Mesendoderm (in vitro differentiated cells): ENCODE measurements around the gene ABCA12.

ENCODE experiments used
- DNase-seq: peaks from one replicate; pipeline ENCODE4 v3.0.0; 2013
- H2AK5ac ChIP-seq: 2 replicates; pipeline ENCODE4 v1.6.1; 2013; ENCODE audit warnings: low read length, inconsistent platforms
- H2BK120ac ChIP-seq: 2 replicates; pipeline ENCODE4 v1.6.1; 2013; ENCODE audit warnings: low read depth, mild to moderate bottlenecking, low read length, moderate library complexity, mixed read lengths
- H2BK15ac ChIP-seq: replicated peaks from 2 replicates; pipeline ENCODE4 v1.6.1; 2013; ENCODE audit warnings: low read depth, mild to moderate bottlenecking, moderate library complexity
- H2BK5ac ChIP-seq: 2 replicates; pipeline ENCODE4 v1.6.1; 2013; ENCODE audit warnings: low read length, inconsistent platforms
- H3K18ac ChIP-seq: 2 replicates; pipeline ENCODE4 v1.6.1; 2013; ENCODE audit warnings: mild to moderate bottlenecking, low read length, mixed read lengths
- H3K23ac ChIP-seq: one replicate; pipeline ENCODE4 v1.6.1; 2013; ENCODE audit warnings: low read length
- H3K27ac ChIP-seq: 2 replicates; pipeline ENCODE4 v1.5.1; 2013; ENCODE audit warnings: low read depth, mild to moderate bottlenecking, inconsistent platforms, low read length, moderate library complexity
- H3K27me3 ChIP-seq: 2 replicates; pipeline ENCODE4 v1.6.1; 2013; ENCODE audit warnings: low read length, control low read depth, mild to moderate bottlenecking, inconsistent platforms; ENCODE audit not compliant: insufficient read depth, poor library complexity
- H3K36me3 ChIP-seq: 2 replicates; pipeline ENCODE4 v1.6.1; 2013; ENCODE audit warnings: low read length, inconsistent platforms; ENCODE audit not compliant: control insufficient read depth, insufficient read depth
- H3K4ac ChIP-seq: one replicate; pipeline ENCODE4 v1.6.1; 2013; ENCODE audit warnings: low read depth, mild to moderate bottlenecking, low read length, moderate library complexity
- H3K4me1 ChIP-seq: 2 replicates; pipeline ENCODE4 v1.6.1; 2013; ENCODE audit warnings: low read depth, low read length, inconsistent platforms; ENCODE audit not compliant: control insufficient read depth
- H3K4me2 ChIP-seq: 2 replicates; pipeline ENCODE4 v1.6.1; 2013; ENCODE audit warnings: low read length
- H3K4me3 ChIP-seq: 2 replicates; pipeline ENCODE4 v1.5.1; 2013; ENCODE audit warnings: mild to moderate bottlenecking, low read length
- H3K56ac ChIP-seq: one replicate; pipeline ENCODE4 v1.6.1; 2013; ENCODE audit warnings: low read length
- H3K79me1 ChIP-seq: 2 replicates; pipeline ENCODE4 v1.6.1; 2013; ENCODE audit warnings: low read length, inconsistent platforms
- H3K79me2 ChIP-seq: 2 replicates; pipeline ENCODE4 v1.6.1; 2013; ENCODE audit warnings: mild to moderate bottlenecking, low read length; ENCODE audit not compliant: control insufficient read depth, insufficient read depth
- H3K9ac ChIP-seq: 2 replicates; pipeline ENCODE4 v1.6.1; 2013; ENCODE audit warnings: low read length, inconsistent platforms
- H4K5ac ChIP-seq: one replicate; pipeline ENCODE4 v1.6.1; 2013; ENCODE audit warnings: low read length
- H4K8ac ChIP-seq: one replicate; pipeline ENCODE4 v1.6.1; 2013; ENCODE audit warnings: low read depth, mild to moderate bottlenecking, control low read depth, low read length, moderate library complexity
- WGBS: extraction: QIAGEN DNeasy Blood & Tissue Kit; methylation state at CpG from one replicate; pipeline ENCODE4 v1.1.7; 2013; ENCODE audit warnings: low lambda C conversion rate, missing lambda C conversion rate; ENCODE audit not compliant: insufficient coverage; ENCODE audit errors: extremely low coverage; 5-methylcytosine and 5-hydroxymethylcytosine counted together

The ABCA12 gene

DNA sequence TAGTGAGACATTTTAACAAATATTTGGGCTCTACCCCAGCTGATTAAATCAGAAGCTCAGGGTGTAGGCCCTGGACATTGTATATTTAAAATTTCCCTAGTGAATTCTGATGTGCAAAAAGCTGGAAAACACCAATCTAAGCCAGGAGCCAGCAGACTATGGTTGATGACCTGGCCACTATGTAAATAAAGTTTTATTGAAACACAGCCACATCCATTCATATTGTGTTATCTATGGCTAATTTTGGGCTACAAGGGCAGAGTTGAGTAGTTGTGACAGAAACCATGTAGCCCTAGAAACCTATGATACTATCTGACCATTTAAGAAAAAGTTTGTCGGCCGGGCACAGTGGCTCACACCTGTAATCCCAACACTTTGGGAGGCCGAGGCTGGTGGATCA, 243.0 kb downstream of the ABCA12 start:
- no peak overlapping the region for H3K4me3 ChIP-seq
- no peak overlapping the region for H3K23ac ChIP-seq
- H3K4me2 ChIP-seq, result no peak overlapping the region
- H3K79me2 ChIP-seq, result no peaks in the 10 kb centered on the region
- WGBS, result no CpG with 5 or more reads among the region's 3 CpGs
- no peaks in the 10 kb centered on the region for H3K79me1 ChIP-seq
- no peak overlapping the region for H2BK120ac ChIP-seq
- no peak for DNase-seq
- no peak overlapping the region for H3K27ac ChIP-seq
- H3K27me3 ChIP-seq, result no peaks in the 10 kb centered on the region
- no peak overlapping the region for H2BK5ac ChIP-seq
- no peak overlapping the region for H4K8ac ChIP-seq
- H2BK15ac ChIP-seq, result no peak overlapping the region
- H3K9ac ChIP-seq, result no peak overlapping the region
- H3K18ac ChIP-seq, result no peak overlapping the region
- H3K4ac ChIP-seq, result no peak overlapping the region
- no peaks in the 10 kb centered on the region for H3K36me3 ChIP-seq
- H4K5ac ChIP-seq, result no peak overlapping the region
- no peaks in the 10 kb centered on the region for H3K4me1 ChIP-seq
- H3K56ac ChIP-seq, result no peak overlapping the region
- H2AK5ac ChIP-seq, result no peak overlapping the region

GRCh38 chr2:214889301-214889700, 249.1 kb downstream of the ABCA12 start:
- no peaks in the 10 kb centered on the region for H3K4me1 ChIP-seq
- H4K5ac ChIP-seq, result no peak overlapping the region
- H3K27ac ChIP-seq, result no peak overlapping the region
- no CpG with 5 or more reads among the region's 2 CpGs for WGBS
- H3K4ac ChIP-seq, result no peak overlapping the region
- no peak overlapping the region for H2BK5ac ChIP-seq
- no peaks in the 10 kb centered on the region for H3K27me3 ChIP-seq
- no peak overlapping the region for H4K8ac ChIP-seq
- no peak overlapping the region for H3K4me2 ChIP-seq
- H3K23ac ChIP-seq, result no peak overlapping the region
- no peak overlapping the region for H2BK15ac ChIP-seq
- no peak overlapping the region for H2AK5ac ChIP-seq
- H3K36me3 ChIP-seq, result no peaks in the 10 kb centered on the region
- no peak for DNase-seq
- H3K56ac ChIP-seq, result no peak overlapping the region
- no peak overlapping the region for H2BK120ac ChIP-seq
- no peak overlapping the region for H3K9ac ChIP-seq
- no peaks in the 10 kb centered on the region for H3K79me1 ChIP-seq
- H3K18ac ChIP-seq, result no peak overlapping the region
- no peaks in the 10 kb centered on the region for H3K79me2 ChIP-seq
- no peak overlapping the region for H3K4me3 ChIP-seq

DNA sequence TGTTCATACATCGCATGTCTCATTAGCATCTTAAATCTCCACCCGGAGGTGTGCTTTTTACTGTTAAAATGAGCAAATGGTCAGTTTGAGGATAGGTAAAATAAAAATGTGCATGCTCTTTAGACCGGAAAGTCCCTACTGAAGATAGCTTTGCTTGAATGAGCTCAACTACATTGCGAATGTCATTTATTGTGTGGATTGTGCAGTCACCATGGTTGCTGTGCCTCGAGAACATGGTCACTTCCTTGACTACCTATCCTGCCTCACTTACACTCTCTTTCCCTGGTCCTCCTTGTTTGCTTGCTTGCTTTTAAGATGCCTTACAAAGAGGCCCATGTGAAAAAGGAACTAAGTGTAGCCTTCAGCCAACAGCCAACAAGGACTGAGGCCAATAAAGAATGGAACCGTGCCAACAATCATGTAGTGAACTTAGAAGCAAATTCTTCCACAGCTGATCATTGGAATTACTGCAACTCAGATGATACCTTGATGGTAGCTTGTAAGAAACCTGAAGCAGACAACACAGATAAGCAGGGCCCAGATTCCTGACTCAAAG, 256.7 kb downstream of the ABCA12 start:
- Histone ChIP-seq H3K4me1 (no peaks in the 10 kb centered on the region), H4K8ac (no peak overlapping the region), H3K79me1 (no peaks in the 10 kb centered on the region), H2BK5ac (no peak overlapping the region), H3K23ac (no peak overlapping the region), H4K5ac (no peak overlapping the region), H3K36me3 (no peaks in the 10 kb centered on the region), H3K79me2 (no peaks in the 10 kb centered on the region), H3K18ac (no peak overlapping the region), H3K4me2 (no peak overlapping the region), H2BK120ac (no peak overlapping the region), H2AK5ac (no peak overlapping the region), H3K4ac (no peak overlapping the region), H2BK15ac (no peak overlapping the region), H3K9ac (no peak overlapping the region), H3K27ac (no peak overlapping the region), H3K27me3 (no peaks in the 10 kb centered on the region), H3K56ac (no peak overlapping the region), H3K4me3 (no peak overlapping the region)
- no peak for DNase-seq
- no CpG with 5 or more reads among the region's 6 CpGs for WGBS
